Stimulated activated CD4-positive, alpha-beta T cell treated with anti-CD3 and anti-CD28 coated beads, Interleukin-1b, Interleukin-23, amount 100 ng/mL, for 4 hours (primary cell): ENCODE data around the gene PLCH2.
"Not testable (repeated sequence)": the region's sequence is repeated elsewhere in the genome, so short reads cannot be mapped to it uniquely, and the experiment has no call there.

Experiments used
- DNase-seq, 2 donors: peaks; one replicate each; pipeline ENCODE4 v3.0.0-alpha.2; 2020; ENCODE audit warnings: low read depth in 2 of 2

PLCH2 gene

GRCh38 chr1:2545754-2546514 lies 69.8 kb downstream of the PLCH2 start:
- DNase-seq = peak; percentile 79 to 82

GRCh38 chr1:2546515-2547209 lies 70.6 kb downstream of the PLCH2 start:
- peak; percentile 55 to 71 for DNase-seq

- DNase-seq = peak in 1 of 2 donors; percentile 40
Measured at GRCh38 chr1:2547210-2548067, 71.3 kb downstream of the PLCH2 start.

- DNase-seq = peak; percentile 80
Measured at GRCh38 chr1:2548068-2548589, 72.0 kb downstream of the PLCH2 start.

GRCh38 chr1:2549367-2550029 lies 73.4 kb downstream of the PLCH2 start:
- not testable (repeated sequence) for DNase-seq

- not testable (repeated sequence) for DNase-seq
Measured at GRCh38 chr1:2550309-2550861, 74.3 kb downstream of the PLCH2 start.

GRCh38 chr1:2551544-2551943 lies 75.5 kb downstream of the PLCH2 start:
- not testable (repeated sequence) for DNase-seq

- DNase-seq = no peak
Measured at GRCh38 chr1:2552189-2552588, 76.1 kb downstream of the PLCH2 start.

- not testable (repeated sequence) for DNase-seq
Measured at GRCh38 chr1:2553076-2553475, 77.0 kb downstream of the PLCH2 start.

GRCh38 chr1:2553871-2554620 lies 78.0 kb downstream of the PLCH2 start:
- DNase-seq = no peak

- peak; percentile 42 to 43 for DNase-seq
Measured at GRCh38 chr1:2554621-2555387, 78.7 kb downstream of the PLCH2 start.
